GM18873 (cell line): ENCODE data around the gene ZBTB46.
"Not testable (repeated sequence)": the region's sequence is repeated elsewhere in the genome, so short reads cannot be mapped to it uniquely, and the experiment has no call there.

Experiments
- ATAC-seq: cut with Tn5 transposase; IDR thresholded peaks from one replicate; pipeline ENCODE4 v1.9.1; 2021; ENCODE audit warnings: mild to moderate bottlenecking, moderate library complexity, moderate number of reproducible peaks; ENCODE audit not compliant: unreplicated experiment, low FRiP score

Gene ZBTB46

DNA sequence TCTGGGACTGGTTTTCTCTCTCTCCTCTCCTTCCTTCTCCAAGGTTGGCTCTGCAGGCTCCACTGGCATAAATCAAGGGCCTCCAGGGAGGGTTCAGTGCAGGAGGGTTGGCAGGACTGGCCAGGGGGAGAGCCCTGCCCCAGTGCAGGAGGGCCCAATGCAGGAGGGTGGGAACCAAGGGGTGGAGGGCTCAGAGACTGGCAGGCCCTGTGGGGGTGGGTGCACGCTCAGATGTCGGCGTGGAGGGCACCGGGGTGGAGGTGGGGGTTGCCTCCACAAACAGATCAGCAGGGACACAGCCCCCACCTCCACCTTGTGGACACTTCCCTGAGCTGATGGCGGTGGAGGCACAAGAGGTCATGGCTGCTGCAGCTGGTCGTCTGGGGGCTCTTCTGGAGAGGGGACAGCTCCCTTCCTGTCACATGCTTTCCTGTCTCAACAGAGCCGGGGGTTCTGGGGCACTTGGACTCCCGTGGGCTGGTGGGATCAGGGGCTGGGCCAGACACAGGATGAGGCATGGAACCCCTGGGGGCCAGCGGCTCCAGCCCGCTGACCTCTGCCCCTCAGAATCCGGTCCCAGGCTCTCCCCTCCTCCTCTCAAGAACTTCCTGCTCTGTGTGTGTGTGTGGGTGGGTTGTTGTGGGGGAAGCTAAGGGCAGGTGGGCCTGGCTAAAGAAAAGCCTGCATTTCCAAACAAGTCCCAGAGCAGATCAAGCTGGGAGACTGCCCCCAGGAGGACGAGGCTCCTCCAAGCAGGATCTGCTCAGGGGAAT is 27.5 kb upstream of the ZBTB46 start:
- ATAC-seq: no peak

DNA sequence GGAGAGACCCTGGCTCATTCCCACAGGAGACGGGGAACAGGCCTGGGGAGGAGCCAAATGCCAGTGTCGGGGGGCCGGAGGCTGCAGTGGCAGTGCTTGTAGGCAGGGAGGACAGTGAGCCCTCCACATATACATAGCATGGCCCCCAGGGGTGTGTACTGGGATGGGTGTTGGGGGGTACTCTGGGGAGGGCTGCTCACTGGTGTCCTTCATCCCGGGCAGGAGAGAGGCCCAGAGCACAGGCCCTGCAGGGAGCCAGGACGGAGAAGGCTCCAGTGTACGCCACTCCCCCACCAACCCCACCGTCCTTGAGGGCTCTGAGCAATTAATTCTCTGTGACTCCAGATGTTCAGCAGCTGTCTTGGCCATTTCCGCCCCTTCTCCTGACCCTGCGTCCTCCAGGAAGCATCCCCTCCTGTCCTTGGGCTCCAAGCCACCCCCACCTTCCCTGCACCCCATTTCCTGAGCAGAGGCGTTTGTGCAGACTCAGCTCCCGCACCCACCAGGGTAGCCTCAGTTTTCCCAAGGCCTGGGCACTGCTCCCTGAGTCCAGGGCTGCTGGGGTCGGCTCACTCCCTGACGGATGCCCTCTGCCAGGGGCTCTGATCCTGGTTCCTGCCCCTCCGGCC is 26.8 kb upstream of the ZBTB46 start:
- no peak for ATAC-seq

DNA sequence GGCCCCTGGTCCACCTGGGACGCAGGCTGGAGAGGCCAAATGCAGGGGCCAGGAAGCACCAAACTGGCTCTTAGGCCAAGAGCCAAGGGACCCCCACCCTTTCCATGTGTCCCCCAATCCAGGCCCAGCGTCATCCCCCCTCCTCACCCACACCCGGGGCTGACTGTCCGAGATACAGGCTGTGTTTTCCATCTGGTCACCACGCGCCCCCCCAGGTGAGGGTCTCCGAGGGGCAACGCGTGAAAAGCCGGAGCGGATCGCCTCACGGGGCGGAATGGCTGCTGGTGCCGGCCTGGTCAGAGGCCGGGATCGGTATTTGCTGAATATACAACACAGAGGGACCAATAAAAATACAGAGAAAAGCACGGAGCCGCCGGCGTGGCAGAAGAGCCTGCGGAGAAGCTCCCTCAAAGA is 25.0 kb upstream of the ZBTB46 start:
- no peak for ATAC-seq

DNA sequence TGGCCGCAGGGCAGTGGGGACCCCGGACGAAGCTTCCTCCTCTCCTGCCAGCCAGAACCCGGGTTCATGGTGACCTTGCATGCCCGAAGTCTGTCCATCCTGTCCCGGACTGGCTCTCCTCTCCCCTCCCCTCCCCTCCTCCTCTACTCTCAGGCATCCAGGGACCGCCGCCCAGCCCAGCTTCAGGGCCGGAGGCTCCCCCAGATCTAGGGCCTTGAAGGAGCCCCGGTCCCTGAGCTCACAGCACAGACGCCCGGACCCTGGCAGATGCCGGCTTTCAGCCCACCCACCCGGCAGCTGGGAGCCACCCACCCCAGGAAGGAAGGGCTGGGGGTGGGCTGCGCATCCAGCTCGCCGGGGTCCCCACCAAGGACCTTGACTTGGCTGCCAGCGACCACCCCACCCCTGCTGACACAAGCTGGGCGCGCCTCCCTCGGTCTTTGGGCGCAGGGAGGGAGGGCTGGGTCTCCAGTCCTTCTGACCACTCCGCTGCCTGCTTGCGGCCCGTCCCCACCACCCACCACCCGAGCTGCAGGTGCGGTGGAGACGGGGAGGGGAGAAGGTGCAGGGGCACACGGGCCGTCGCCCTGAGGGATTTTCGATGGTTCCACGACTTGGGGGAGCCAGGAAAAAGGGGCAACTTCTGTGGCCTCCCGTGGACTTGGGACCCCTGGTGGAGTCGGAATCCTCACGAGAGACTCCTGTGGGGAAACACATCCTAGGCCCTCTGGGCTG is 24.5 kb upstream of the ZBTB46 start:
- ATAC-seq: no peak

DNA sequence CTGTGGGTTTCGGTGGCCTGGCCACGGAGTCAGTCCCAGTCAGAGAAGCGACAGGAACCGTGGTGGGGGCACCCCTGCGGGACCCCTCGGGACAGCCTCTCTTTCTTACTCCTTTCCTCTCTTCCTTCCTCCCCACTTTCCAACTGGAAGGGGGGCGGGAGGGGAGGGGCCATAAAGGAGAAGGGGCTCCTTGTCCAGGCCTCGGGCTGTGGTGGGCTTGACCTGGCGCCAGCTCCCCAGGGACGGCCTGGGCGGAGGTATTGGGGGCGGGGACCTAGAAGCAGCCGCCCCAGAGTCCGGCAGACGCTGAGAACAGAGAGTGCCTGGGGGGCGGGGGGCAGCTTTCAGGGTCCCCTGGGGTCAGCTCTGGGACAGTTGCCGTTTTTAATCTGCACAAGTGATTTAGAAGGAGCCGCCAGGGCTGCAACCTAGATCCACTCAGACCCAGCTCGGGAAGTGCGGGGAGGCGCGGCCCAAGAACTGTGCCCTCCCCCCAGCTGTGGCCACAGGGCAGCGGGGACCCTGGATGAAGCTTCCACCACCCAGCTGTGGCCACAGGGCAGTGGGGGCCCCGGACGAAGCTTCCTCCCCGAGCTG is 23.8 kb upstream of the ZBTB46 start:
- ATAC-seq: no peak

DNA sequence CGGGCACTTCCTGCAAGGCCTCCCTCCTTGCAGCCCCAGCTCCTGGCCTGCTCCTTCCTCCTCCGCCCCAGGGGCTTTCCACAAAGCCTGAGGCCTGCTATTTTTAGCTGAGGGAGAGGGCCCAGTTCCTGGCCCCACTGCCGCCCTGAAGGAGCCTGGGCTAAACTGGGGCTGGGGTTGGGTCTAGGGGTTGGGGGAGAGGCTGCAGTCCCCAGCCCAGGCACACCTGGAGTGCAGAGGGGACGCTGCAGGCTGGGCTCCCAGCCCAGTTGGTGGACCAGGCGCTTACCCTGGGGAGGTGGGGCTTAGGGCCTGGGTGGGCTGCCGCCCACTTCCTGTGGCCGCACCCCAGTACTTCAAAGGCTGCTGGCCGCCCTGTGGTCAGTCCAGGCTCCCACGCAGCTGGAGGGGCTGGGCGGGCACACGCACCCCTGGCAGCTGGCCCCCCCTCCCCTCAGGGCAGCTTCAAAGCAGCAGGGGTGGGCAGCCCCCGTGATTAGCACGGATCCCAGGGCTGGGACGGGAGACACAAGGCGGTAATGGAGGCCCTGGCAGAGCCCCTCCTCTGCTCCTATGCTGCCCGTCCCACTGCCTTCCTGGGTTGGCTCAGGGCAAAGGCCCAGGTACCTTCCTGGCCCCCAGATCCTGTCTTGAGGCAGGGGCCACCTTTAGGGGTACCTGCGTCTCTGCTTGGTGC is 23.2 kb upstream of the ZBTB46 start:
- ATAC-seq: no peak

DNA sequence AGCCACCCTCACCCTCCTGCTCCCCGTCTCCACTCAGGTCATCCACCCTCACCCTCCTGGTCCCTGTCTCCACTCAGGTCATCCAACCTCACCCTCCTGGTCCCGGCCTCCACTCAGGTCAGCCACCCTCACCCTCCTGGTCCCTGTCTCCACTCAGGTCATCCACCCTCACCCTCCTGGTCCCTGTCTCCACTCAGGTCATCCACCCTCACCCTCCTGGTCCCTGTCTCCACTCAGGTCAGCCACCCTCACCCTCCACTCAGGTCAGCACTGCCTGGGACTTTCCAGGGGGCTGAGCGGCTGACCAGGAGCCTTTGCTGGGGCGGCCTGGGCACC is 22.6 kb upstream of the ZBTB46 start:
- not testable (repeated sequence) for ATAC-seq

DNA sequence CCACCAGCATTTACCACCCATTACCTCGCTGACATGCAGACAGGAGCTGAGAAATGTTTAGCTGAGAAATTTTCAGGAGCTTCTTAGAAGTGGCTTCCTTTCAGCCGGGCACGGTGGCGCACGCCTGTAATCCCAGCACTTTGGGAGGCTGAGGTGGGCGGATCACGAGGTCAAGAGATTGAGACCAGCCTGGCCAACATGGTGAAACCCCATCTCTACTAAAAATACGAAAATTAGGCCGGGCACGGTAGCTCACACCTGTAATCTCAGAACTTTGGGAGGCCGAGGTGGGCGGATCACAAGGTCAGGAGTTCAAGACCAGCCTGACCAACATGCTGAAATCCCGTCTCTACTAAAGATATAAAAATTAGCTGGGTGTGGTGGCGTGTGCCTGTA is 20.5 kb upstream of the ZBTB46 start:
- not testable (repeated sequence) for ATAC-seq

DNA sequence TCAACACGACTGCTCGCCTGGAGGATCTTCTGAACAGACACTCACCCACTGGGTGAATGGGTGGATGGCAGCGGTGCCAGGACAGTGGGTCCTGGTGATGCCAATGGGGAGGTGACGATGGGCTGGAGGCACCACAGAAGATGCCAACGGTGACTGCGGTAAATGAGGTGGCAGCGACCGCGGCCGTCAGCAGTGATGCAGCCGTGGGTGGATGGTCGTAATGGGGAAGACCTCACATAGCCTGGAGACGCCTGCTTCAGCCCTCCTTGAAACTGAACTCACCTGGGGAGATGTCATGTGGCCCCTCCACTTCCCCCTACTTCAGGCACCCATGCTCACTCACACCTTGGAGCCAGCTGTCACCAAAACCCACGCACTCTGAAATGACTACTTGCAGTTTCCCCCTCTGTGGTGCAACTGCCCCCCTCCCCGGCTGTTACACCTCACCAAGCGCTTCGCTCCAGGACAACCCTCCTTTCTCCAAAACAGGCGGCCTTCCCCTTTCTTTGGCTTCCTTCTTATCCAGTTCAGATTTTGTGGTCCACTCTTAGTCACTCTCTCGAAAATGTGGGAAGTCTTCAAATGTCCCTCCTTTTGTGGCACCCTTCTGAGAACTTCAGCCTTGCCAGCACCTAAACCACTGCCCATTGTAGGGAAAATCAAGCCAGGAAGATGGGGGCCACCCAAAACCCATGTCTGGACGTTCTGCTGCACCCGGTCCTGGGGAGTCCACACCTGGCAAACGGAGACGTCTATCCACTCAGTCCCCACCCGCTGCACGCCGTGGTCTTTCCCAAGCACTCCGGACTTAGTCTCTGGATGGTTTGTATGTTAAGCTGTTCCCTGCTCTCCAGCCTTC is 19.9 kb upstream of the ZBTB46 start:
- peak; percentile 78 for ATAC-seq

DNA sequence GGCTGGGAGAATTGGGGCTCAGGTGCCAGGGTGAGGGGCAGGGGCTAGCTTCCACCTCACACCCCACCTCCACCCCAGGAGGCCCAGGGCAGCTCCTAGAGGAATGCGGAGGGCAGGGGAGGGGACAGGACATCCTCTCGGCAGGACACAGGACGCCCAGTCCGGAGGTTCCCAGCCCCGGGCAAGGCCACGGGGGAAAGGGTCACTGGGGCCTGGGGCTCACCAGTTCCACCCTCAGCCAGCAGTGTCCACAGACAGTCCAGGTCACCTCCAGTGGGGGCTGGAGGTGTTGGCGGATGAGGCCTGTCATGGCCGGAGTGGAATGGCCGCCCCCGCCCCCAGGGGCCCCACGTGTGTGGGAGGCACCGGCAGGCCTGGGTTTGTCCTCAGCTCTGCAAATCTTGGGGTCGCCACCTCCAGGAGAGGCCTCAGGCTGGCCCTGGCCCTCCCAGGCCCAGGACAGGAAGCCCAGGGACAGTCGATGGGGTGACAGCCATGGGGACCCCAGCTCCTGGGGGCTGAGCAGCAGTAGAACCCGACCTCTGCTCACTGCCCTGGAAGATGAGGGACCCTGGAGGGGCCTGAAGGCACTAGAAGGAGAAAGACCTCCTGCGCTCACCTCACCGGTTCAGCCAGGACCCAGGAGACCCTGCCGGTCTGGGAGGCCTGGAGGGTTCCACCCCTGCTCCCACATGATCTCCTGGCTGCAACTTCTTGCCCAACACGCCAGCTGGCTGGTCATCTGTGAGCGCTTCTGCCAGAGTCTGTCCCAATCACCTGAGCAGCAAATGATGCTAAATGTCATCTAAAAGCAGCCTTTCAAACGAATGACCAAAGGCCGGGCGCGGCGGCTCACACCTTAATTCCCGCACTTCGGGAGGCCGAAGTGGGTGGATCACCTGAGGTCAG is 17.2 kb upstream of the ZBTB46 start:
- ATAC-seq: no peak

DNA sequence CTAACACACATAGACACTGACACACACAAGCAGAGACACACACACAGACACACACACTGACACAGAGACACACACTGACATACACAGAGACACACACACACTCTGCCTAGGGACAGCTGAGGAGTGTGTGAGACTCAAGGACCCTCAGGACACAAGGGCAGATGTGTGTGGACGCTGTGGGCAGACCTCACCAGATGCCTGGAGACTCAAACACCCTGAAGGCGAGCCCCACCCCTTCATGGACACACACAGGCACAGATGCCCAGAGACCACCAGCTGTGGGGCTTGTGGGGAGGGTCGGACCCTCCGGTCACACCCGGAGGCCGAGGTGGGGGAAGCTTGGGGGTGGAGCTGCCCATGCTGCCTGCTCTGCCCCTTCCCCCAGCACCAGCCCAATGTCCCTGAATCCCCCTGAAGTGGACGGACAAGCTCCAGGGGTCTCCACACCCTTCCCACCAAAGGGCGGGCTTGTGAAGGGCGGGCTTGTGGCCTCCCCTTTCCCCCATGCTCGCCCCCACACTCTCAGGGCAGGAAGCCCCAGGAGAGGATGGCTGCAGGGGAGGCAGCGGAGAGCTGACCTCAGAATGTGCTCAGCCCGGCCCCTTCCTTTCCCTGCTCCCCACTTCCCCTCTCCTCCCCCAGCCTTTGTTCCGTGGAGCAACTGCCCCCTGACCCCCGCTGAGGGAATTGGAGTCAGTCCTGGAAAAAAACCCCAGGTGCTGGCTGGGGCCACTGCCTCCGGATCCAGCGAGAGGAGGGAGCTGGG is 16.4 kb upstream of the ZBTB46 start:
- no peak for ATAC-seq

DNA sequence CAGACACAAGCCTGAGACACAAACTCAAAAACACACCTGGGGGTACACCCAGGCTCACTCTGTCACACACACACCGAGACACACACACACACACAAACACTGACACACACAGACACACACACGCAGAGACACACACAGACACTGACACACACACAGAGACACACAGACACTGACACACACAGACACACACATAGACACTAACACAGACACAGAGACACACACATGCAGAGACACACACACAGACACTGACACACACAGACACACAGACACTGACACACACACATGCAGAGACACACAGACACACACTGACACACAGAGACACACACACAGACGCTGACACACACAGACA is 15.8 kb upstream of the ZBTB46 start:
- ATAC-seq: no peak

DNA sequence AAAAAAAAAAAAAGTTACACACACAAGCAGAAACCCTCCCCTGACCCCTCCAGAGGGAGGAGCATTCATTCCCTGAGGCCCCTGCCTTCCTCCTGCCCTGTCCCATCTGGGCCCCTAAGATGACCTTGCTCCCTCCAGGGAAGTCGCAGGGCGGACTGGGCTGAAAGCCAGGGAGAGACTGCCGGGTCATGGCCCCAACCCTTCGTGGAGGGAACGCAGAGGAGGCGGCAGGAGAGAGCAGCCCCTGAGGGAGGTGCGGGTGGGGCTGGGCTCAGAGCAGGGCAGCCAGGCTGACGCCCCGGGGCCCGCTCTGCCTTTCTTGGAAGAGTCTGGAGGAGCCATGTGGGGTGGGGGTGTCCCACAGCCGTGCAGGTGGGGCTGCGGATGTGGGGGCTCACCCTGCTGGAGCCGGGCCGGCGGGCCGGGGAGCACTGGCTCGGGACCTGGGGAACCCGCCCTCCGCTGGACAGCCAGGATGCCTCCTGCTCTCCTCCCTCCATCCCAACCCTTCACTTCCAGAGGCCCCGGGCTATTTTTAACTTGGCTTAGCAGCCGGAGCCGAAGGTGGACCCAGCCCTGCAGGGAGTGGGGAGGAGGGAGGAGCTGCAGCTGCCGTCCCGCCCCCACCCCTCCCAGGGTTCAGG is 15.2 kb upstream of the ZBTB46 start:
- ATAC-seq: no peak

DNA sequence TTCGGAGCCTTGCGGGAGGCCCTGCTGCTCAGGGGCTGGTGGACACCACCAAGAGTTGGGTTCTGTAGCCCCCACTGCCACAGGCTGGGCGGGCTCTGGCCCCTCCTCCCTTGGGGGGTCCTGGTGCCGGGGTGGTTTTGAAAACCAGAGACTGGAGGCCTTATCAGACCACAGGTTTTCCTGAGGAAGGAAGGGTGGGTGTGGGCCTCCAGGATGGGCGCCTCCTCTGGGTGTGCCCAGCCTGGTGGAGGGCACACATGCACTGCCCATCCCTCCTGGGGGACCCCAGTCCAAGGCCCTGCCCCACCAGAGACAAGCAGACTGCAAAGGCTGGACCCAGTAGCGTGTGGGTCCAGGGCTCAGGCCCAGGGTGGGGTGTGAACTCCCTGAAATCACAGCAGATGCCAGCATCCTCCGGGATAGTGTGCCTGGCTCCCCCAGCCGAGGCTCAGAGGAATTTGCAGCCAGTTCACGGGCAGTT is 13.5 kb upstream of the ZBTB46 start:
- ATAC-seq: no peak

DNA sequence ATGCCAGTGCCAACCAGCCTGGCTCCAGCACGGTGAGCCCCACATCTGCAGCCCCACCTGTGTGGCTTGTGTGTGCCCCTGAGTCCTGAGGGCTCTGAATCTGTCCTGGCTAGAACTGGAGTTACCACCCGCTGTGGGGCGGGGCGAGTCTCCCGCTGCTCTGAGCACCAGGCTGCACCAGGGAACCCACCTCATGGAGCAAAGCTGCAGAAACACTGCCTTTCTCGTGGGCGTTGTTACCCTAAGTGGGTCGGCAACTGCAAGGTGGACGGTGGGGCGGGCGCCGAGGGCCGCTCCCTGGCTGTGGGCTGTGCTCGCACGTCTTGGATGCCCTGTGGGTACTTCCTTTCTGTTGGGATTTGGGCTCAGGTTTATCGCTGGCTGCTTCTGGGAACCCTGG is 12.7 kb upstream of the ZBTB46 start:
- no peak for ATAC-seq

DNA sequence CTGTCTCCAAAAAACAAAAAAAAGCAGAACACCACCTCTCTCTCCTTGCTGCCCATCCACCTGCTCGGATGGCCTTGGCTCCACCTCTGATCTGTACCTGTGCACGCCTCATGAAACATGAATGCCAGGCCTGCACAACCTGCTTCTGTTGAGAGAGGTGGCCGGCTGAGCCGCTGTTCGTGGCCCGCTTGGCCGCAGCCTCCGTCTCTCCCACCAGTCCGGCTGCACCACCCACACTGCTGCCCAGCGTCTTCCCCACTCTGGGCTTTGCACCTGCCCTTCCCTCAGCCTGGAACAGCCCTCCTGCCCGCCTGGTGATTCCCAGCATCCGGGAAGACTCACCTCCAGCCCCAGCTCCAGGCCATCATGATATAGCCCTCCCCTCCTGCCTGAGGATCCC is 12.2 kb upstream of the ZBTB46 start:
- no peak for ATAC-seq

DNA sequence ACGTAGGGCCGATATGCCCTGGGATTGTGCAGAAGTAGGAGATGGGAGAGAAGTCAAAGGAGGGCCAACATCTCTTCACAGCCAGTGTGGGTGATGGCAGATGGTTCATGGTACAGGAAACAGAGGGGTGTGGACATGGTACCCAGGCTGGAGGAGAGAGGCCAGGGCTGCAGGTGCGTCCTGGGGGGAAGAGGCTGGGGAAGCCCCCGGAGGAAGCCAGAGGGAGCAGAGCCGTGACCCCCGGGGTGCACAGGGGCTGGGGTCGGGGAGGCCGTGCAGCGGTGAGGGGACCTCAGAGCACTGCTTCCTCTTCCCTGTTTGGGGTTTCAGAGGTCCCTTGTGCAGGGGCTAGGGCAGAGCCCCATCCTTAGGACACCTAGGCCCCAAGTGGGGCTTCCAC is 11.2 kb upstream of the ZBTB46 start:
- no peak for ATAC-seq

DNA sequence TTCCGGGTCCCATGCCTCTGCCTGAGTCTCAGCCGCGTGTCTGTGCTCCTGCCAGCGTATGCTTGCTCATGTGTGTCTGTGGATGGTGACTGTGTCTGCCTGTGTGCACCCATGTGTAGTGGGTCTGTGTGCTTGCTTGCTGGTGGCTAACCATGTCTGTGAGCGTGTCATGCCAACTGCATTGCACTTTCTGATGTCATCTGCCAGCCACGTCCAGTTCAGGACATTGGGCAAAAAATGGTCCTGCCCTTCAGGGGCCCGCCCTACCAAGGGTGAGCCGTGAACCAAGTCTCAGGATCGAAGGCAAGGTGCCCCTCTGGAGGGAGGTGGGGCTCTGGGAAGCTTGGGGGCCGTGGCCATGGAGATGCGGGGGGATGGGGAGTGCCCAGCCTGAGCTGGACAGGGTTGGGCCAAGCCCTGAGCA is 9.4 kb upstream of the ZBTB46 start:
- ATAC-seq: no peak
